ENCODE data around the gene PARD3B. TPM values are rescaled to one million over a fixed set of nuclear protein-coding genes. Genes with fewer than 3 reads are reported as not detected.

Gene PARD3B
- total RNA-seq, 1 donor from 2014 or later: 23.8 TPM

GRCh38 chr2:205079173-205079572 is 533.9 kb downstream of the PARD3B start:
- Histone ChIP-seq H3K4me1 (no peaks in the 10 kb centered on the region), H3K27me3 (ENCODE audit: low read depth) (no peaks in the 10 kb centered on the region), H3K9me3 (no peaks in the 10 kb centered on the region), H3K36me3 (no peaks in the 10 kb centered on the region), H3K4me3 (no peak overlapping the region), H3K27ac (no peak overlapping the region)
- ATAC-seq: no peak
- TF ChIP-seq, protein P1, sequence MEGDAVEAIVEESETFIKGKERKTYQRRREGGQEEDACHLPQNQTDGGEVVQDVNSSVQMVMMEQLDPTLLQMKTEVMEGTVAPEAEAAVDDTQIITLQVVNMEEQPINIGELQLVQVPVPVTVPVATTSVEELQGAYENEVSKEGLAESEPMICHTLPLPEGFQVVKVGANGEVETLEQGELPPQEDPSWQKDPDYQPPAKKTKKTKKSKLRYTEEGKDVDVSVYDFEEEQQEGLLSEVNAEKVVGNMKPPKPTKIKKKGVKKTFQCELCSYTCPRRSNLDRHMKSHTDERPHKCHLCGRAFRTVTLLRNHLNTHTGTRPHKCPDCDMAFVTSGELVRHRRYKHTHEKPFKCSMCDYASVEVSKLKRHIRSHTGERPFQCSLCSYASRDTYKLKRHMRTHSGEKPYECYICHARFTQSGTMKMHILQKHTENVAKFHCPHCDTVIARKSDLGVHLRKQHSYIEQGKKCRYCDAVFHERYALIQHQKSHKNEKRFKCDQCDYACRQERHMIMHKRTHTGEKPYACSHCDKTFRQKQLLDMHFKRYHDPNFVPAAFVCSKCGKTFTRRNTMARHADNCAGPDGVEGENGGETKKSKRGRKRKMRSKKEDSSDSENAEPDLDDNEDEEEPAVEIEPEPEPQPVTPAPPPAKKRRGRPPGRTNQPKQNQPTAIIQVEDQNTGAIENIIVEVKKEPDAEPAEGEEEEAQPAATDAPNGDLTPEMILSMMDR (IDR thresholded peaks at IDR 0.05): no peak
- intact Hi-C loops (cut with DNase I): no loop called here
- no peak for DNase-seq

DNA sequence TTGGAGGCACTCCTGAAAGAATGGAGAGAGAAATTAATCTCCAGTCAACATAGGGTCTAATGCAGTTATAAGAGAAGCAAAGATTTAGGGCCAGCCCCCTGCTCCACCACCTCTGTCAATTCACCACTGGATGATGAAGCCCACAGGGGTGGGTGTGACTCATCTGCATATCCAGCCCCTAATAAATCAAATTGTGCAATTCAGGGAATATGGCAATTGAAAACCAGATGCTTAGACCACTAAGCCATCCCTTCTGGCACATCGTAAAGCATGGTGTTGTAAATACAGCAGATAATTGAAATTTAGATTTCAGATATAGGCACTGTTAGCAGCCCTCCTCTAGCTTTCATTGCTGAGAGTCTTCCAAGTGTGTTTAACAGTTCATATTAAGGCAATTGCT is 541.4 kb downstream of the PARD3B start:
- TF ChIP-seq, protein P1 (IDR thresholded peaks at IDR 0.05): no peak
- Histone ChIP-seq H3K27me3 (ENCODE audit: low read depth) (no peaks in the 10 kb centered on the region), H3K4me1 (no peaks in the 10 kb centered on the region), H3K36me3 (no peaks in the 10 kb centered on the region), H3K4me3 (no peak overlapping the region), H3K9me3 (no peaks in the 10 kb centered on the region), H3K27ac (no peak overlapping the region)
- ATAC-seq (no peak), DNase-seq (no peak)
- intact Hi-C loops (cut with DNase I): no loop called here

GRCh38 chr2:205087862-205088261 is 542.6 kb downstream of the PARD3B start:
- intact Hi-C loops (cut with DNase I): no loop called here

DNA sequence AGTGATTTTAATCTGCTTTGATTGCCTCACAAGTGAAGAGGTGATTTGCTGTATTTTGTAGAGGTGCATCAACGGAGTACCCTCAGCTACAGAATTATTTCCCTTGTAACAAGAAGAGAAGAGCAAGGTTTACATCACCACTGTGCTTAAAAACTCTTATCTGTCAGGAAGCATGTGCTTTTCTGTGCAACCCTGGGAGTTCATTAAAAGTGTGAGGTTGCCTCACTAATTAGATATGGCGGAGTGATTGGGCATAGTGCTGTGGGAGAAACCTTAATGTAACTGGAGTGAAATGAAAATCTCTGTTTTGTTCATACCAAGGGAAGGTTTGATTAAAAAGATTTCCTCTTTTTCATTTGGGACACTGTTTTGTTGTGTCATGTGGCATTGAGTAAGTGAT is 544.7 kb downstream of the PARD3B start:
- TF ChIP-seq, protein P1 (IDR thresholded peaks at IDR 0.05): no peak
- H3K27ac ChIP-seq: no peak overlapping the region
- H3K4me3 ChIP-seq: no peak overlapping the region
- DNase-seq (no peak), ATAC-seq (no peak)
- H3K27me3 ChIP-seq (ENCODE audit: low read depth): no peaks in the 10 kb centered on the region
- intact Hi-C loops (cut with DNase I): no loop called here
- no peaks in the 10 kb centered on the region for H3K9me3 ChIP-seq
- no peaks in the 10 kb centered on the region for H3K4me1 ChIP-seq
- H3K36me3 ChIP-seq: no peaks in the 10 kb centered on the region

More at GRCh38 chr2:205087862-205088261, 542.6 kb downstream of the PARD3B start:
- Histone ChIP-seq H3K4me1 (no peaks in the 10 kb centered on the region), H3K4me3 (no peak overlapping the region), H3K27ac (no peak overlapping the region), H3K36me3 (no peaks in the 10 kb centered on the region), H3K9me3 (no peaks in the 10 kb centered on the region), H3K27me3 (ENCODE audit: low read depth) (no peaks in the 10 kb centered on the region)
- no peak for ATAC-seq
- TF ChIP-seq, protein P1 (IDR thresholded peaks at IDR 0.05): no peak
- no peak for DNase-seq

DNA sequence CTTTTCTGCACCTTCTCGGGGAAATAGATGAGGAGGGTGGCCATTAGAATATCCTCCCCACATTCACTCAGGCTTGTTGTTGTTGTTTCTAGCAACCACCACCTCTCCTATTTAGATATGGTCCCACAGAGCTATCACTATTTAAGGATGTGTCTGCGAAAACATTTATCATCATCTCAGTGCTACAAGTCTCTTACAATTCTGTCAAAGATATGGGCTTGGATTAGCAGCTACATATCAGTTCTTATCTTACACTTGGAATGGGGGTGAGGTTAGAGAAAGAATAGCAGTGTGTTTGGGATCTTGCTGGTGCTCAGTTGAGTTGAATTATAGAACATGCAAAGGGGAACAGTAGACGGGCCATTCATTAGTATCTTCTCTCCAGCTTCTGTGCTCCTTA is 546.1 kb downstream of the PARD3B start:
- TF ChIP-seq, protein P1 (IDR thresholded peaks at IDR 0.05): no peak
- no peaks in the 10 kb centered on the region for H3K27me3 ChIP-seq (ENCODE audit: low read depth)
- no peaks in the 10 kb centered on the region for H3K4me1 ChIP-seq
- ATAC-seq (no peak), DNase-seq (no peak)
- no peak overlapping the region for H3K4me3 ChIP-seq
- H3K36me3 ChIP-seq: no peaks in the 10 kb centered on the region
- H3K27ac ChIP-seq: no peak overlapping the region
- H3K9me3 ChIP-seq: no peaks in the 10 kb centered on the region
- intact Hi-C loops (cut with DNase I): no loop called here

DNA sequence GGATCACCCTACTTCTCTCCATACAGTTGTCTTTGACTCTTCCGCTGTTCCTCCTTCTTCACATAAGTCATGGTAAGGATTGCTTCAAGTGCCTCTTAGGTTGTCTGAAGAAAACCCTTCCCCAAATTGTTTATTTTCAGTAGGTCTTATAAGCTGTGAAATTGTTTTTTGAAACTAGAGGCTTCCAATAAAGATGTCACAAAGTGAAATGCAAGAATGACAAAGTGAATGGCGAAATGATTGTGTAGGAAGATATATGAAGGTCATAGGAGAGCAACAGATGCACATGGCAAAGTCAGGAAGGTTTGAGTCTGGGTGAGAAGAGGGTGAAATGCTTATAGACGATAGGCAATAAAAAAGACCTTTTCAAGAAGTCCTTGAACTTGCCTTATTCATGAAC is 548.8 kb downstream of the PARD3B start:
- no peaks in the 10 kb centered on the region for H3K27me3 ChIP-seq (ENCODE audit: low read depth)
- no peaks in the 10 kb centered on the region for H3K36me3 ChIP-seq
- intact Hi-C loops (cut with DNase I): no loop called here
- DNase-seq: no peak
- ATAC-seq: no peak
- H3K27ac ChIP-seq: no peak overlapping the region
- no peaks in the 10 kb centered on the region for H3K9me3 ChIP-seq
- TF ChIP-seq, protein P1 (IDR thresholded peaks at IDR 0.05): no peak
- H3K4me1 ChIP-seq: no peaks in the 10 kb centered on the region
- no peak overlapping the region for H3K4me3 ChIP-seq

Measured in lower lobe of right lung (tissue), 2 donors.